K562 (cell line): Measurements from ENCODE around the gene SAT2. TPM values are rescaled to one million over a fixed set of nuclear protein-coding genes. Genes with fewer than 3 reads are reported as not detected.
A peak's percentile ranks its signal among the peaks of the same experiment; 100 is the strongest.

Experiments
- CCAR2 ChIP-seq: fragments of 200-400 bp; formaldehyde crosslinking; IDR thresholded peaks from 2 replicates; pipeline ENCODE4 v1.6.1; 2017; ENCODE audit warnings: mild to moderate bottlenecking, low read depth, low read length
- ESRRB ChIP-seq: fragments of 250-450 bp; sonication (Bioruptor Pico); IDR thresholded peaks from 2 replicates; pipeline ENCODE4 v1.5.0; 2020; ENCODE audit warnings: mild to moderate bottlenecking, moderate library complexity, borderline replicate concordance
- HMGN3 ChIP-seq: IDR thresholded peaks from 2 replicates; pipeline ENCODE4 v1.6.1; 2011; ENCODE audit warnings: borderline replicate concordance, low read depth, mild to moderate bottlenecking, mixed read lengths, low read length; ENCODE audit not compliant: insufficient read length; ENCODE audit errors: extremely low read depth
- MAFG ChIP-seq: fragments of 450-650 bp; conservative IDR thresholded peaks from 2 replicates; pipeline ENCODE4 v1.6.1; 2016; ENCODE audit warnings: missing genetic modification characterization, missing compliant biosample characterization
- POLR2G ChIP-seq: fragments of 200-400 bp; formaldehyde crosslinking; IDR thresholded peaks from 2 replicates; pipeline ENCODE4 v1.6.1; 2017; ENCODE audit warnings: low read depth, mild to moderate bottlenecking, antibody characterized with exemption, low read length, moderate library complexity
- SMARCE1 ChIP-seq: fragments of 450-650 bp; IDR thresholded peaks from 2 replicates; pipeline ENCODE4 v1.7.1; 2016; ENCODE audit warnings: mild to moderate bottlenecking
- TEAD4 ChIP-seq, 2 experiments: sonication (generic) in 1 of 2; formaldehyde crosslinking in 1 of 2; IDR thresholded peaks; 2 replicates each; pipeline versions ENCODE4 v1.6.1 to v1.8.0; 2012 to 2022; ENCODE audit warnings: borderline replicate concordance in 1 of 2, inconsistent platforms in 1 of 2, low read length in 1 of 2, mild to moderate bottlenecking in 1 of 2, missing genetic modification reagents in 1 of 2
- TOE1 ChIP-seq, 2 experiments: fragments of 450-650 bp in 1 of 2; sonication (generic) in 1 of 2; formaldehyde crosslinking in 1 of 2; IDR thresholded peaks; 2 replicates each; pipeline versions ENCODE4 v1.7.1 to v1.8.0; 2016 to 2022; ENCODE audit warnings: borderline replicate concordance in 2 of 2, mild to moderate bottlenecking in 2 of 2, antibody characterized with exemption in 1 of 2, inconsistent platforms in 1 of 2, low read depth in 1 of 2, missing genetic modification reagents in 1 of 2, moderate library complexity in 1 of 2
- TSC22D4 ChIP-seq: fragments of 450-650 bp; IDR thresholded peaks from 2 replicates; pipeline ENCODE4 v1.6.1; 2016; ENCODE audit warnings: missing genetic modification characterization, missing biosample characterization, control low read depth
- ZFX ChIP-seq: sonication (generic); formaldehyde crosslinking; IDR thresholded peaks from 2 replicates; pipeline ENCODE4 v1.8.0; 2022; ENCODE audit warnings: mild to moderate bottlenecking, missing genetic modification reagents, moderate library complexity
- polyA plus RNA-seq, 8 experiments: library from polyadenylated mRNA; depleted of rRNA in 4 of 8; stranded (reverse) in 5 of 8; unstranded in 3 of 8; fragments of >200 nt; fragmentation: Nextera tagmentation in 2 of 8; fragmentation: Illumina TruSeq in 1 of 8; extraction: Ambion mirVana in 2 of 8; extraction: Trizol in 1 of 8; gene quantifications; 2 replicates each; pipeline versions ENCODE4 v1.2.1 to v1.2.3, GENCODE V29; 2011 to 2014; ENCODE audit warnings: inconsistent platforms in 1 of 8, missing spikeins in 1 of 8
- total RNA-seq, 7 experiments: library from RNA; depleted of rRNA in 6 of 7; stranded (reverse); fragments of >200 nt in 6 of 7; fragmentation: Illumina TruSeq in 2 of 7; extraction: Trizol in 2 of 7; gene quantifications; 2 replicates each; pipeline versions ENCODE4 v1.2.1 to v1.2.3, GENCODE V29; 2011 to 2021; ENCODE audit warnings: low replicate concordance in 1 of 7

SAT2 gene
- total and polyA plus RNA-seq, 9 of the 15 experiments (the other 6 are each of a cell fraction or from before 2014, with no cell fraction given), result 2.0 to 8.0 (median 5.3) TPM

- TF ChIP-seq HMGN3, result peak; percentile 44
- peak; percentile 43; the same call in 1 of the 2 replicates for TF ChIP-seq SMARCE1
- TF ChIP-seq TOE1 (IDR thresholded peaks at IDR 0.05; ENCODE audit: borderline replicate concordance), result peak; percentile 80; the same call in 1 of the 2 replicates
- TF ChIP-seq TOE1 (CRISPR knock-in tag; IDR thresholded peaks at IDR 0.05; ENCODE audit: borderline replicate concordance, low read depth), result no peak
- peak; percentile 69 for TF ChIP-seq POLR2G
- no peak for TF ChIP-seq MAFG (tag)
- TF ChIP-seq ESRRB, result no peak
- TF ChIP-seq CCAR2, result no peak
- peak; percentile 90 for TF ChIP-seq ZFX (CRISPR knock-in tag)
- no peak for TF ChIP-seq TSC22D4 (tag)
- TF ChIP-seq TEAD4 (IDR thresholded peaks at IDR 0.05; ENCODE audit: low read length), result peak; percentile 84
- no peak for TF ChIP-seq TEAD4 (CRISPR knock-in tag; IDR thresholded peaks at IDR 0.05; ENCODE audit: borderline replicate concordance)
These were observed at the start of gene SAT2 (continued) for GRCh38 chr17:7627250-7628121.
